Measurements from ENCODE around the gene TSR1. TPM values are rescaled to one million over a fixed set of nuclear protein-coding genes. Genes with fewer than 3 reads are reported as not detected.
"Not testable (repeated sequence)": the region's sequence is repeated elsewhere in the genome, so short reads cannot be mapped to it uniquely, and the experiment has no call there.

The TSR1 gene
- total RNA-seq, 4 donors from 2014 or later, result 31.6 to 124 (median 40.8) TPM

GRCh38 chr17:2331303-2331702 lies 5.0 kb downstream of the TSR1 start:
- DNase-seq (ENCODE audit: low spot score), result no peak
- no peak for TF ChIP-seq CTCF (IDR thresholded peaks at IDR 0.05)
- no peak for ATAC-seq (ENCODE audit: low FRiP score)

- ATAC-seq (ENCODE audit: low FRiP score) (no peak), DNase-seq (ENCODE audit: low spot score) (no peak)
- TF ChIP-seq CTCF (IDR thresholded peaks at IDR 0.05), result no peak
These were observed 12.5 kb downstream of the TSR1 start for GRCh38 chr17:2323629-2324314.

DNA sequence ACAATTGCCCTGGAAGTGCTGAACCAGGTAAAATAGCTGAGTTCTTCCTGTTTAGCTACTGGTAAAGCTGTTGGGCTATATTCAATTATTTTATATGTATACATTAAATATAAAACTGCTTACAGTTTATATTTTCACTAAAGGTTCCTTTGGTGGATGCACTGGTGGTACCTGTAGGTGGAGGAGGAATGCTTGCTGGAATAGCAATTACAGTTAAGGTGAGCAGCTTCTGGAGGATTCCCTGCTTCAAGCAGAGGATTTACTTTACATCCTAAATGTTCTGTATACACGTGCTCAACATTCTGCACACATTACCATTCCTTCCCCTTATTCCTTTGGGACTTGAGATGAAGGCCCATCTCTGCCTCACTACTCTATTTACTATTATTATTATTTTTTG lies 14.9 kb downstream of the TSR1 start:
- no peak for ATAC-seq (ENCODE audit: low FRiP score)
- DNase-seq (ENCODE audit: low spot score), result no peak
- no peak for TF ChIP-seq CTCF (IDR thresholded peaks at IDR 0.05)

- TF ChIP-seq CTCF (IDR thresholded peaks at IDR 0.05), result no peak
- DNase-seq (ENCODE audit: low spot score) (no peak), ATAC-seq (ENCODE audit: low FRiP score) (no peak)
These were observed 17.2 kb downstream of the TSR1 start for GRCh38 chr17:2319051-2319450.

- ATAC-seq (ENCODE audit: low FRiP score), result no peak
- DNase-seq (ENCODE audit: low spot score), result no peak
- TF ChIP-seq CTCF (IDR thresholded peaks at IDR 0.05), result no peak
These were observed 18.5 kb downstream of the TSR1 start for GRCh38 chr17:2317796-2318195.

GRCh38 chr17:2316916-2317205 lies 19.4 kb downstream of the TSR1 start:
- ATAC-seq (ENCODE audit: low FRiP score), result not testable (repeated sequence)

DNA sequence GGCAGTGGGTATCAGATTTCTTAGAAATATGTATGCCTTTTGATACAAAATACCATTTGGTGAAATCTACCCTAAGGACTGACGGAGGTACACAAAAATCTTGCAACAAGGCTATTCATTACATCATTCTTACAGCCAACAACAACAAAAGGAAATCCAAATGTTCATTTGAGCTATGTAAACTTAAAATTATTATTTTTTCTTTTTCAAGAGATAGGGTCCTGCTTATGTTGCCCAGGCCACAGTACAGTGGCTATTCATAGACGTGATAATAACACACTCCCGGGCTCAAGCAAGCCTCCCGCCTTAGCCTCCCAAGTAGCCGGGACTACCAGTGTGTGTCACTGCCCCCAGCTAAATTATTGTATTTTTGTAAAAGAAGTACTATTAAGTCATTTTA lies 23.5 kb downstream of the TSR1 start:
- TF ChIP-seq CTCF (IDR thresholded peaks at IDR 0.05), result no peak
- ATAC-seq (ENCODE audit: low FRiP score) (no peak), DNase-seq (ENCODE audit: low spot score) (no peak)

More at GRCh38 chr17:2316916-2317205, 19.4 kb downstream of the TSR1 start:
- not testable (repeated sequence) for DNase-seq (ENCODE audit: low spot score)
